DMS 273 (cell line): ENCODE results near the gene BLCAP.
A peak's percentile ranks its signal among the peaks of the same experiment; 100 is the strongest.

Experiments
- DNase-seq: peaks from one replicate; lab custom pipeline; 2025; ENCODE audit not compliant: unreplicated experiment; lab: John Stamatoyannopoulos, UW

BLCAP gene

DNA sequence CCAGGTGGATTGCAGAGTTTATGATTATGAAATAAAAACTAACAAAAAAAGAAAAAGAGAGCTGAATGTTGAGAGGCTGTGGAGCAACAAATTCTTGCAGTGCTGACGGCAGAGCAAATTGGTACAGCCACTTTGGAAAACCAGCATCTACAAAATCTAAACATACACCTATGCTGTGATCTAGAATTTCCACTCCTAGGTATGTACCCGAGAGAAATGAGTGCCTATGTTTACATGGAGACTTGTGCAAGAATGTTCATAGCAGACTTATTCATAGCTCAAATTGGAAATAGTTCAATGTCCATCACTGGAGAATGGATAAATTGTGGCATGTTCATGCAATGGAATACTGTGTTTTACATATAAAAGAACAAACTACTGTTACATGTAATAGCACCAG is 3.0 kb upstream of the BLCAP start:
- DNase-seq, result no peak

DNA sequence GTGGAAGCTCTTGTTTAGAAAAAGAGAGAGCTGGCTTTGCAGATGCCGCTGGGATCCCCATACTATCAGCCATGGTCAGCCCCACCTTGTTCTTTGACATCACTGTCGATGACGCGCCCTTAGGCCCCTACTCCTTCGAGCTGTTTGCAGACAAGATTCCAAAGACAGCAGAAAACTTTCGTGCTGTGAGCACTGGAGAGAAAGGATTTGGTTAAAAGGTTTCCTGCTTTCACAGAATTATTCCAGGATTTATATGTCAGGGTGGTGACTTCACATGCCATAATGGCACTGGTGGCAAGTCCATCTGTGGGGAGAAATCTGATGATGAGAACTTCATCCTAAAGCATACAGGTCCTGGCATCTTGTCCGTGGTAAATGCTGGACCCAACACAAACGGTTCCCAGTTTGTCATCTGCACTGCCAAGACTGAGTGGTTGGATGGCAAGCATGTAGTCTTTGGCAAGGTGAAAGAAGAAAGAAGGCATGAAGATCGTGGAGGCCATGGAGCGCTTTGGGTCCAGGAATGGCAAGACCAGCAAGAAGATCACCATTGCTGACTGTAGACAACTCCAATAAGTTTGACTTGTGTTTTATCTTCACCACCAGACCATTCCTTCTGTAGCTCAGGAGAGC is 2.4 kb upstream of the BLCAP start:
- no peak for DNase-seq

GRCh38 chr20:37529214-37529967 is 1.7 kb upstream of the BLCAP start:
- DNase-seq, result no peak

DNA sequence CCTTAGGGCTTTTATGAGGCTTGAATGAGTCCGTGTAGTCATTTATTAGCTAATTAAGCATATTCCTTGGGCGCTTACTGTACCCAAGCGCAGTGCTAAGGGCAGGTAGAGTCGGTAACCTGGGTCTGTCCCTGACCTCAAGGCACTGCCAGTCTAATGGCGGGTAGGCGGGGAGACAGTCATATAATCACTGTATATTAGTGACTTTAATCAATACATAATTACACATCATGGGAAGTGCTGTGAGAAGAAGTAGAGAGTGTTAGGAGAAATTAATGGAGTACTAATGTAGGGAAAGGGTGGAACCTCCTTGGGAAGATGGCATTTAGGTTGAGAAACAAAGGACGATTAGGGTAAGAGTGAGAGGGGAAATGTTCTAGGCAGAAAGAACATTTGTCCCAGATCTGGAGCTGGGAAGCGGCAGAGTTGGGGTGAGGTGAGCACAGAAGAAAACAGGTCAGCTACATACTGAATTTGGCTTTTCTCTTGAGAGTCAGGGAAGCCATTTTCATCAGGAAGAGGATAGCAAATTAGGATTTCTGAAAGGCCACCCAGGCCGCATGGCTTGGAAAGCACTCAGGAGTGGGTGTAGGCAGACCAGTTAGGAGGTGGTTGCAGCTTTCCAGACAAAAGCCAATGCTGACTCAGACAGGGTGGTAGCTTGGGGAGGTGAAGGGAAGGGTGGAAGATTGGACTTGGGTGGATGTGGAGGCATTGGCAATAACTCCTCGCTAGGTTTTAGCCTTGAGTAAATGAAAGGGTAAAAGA is 954 bp upstream of the BLCAP start:
- no peak for DNase-seq

DNA sequence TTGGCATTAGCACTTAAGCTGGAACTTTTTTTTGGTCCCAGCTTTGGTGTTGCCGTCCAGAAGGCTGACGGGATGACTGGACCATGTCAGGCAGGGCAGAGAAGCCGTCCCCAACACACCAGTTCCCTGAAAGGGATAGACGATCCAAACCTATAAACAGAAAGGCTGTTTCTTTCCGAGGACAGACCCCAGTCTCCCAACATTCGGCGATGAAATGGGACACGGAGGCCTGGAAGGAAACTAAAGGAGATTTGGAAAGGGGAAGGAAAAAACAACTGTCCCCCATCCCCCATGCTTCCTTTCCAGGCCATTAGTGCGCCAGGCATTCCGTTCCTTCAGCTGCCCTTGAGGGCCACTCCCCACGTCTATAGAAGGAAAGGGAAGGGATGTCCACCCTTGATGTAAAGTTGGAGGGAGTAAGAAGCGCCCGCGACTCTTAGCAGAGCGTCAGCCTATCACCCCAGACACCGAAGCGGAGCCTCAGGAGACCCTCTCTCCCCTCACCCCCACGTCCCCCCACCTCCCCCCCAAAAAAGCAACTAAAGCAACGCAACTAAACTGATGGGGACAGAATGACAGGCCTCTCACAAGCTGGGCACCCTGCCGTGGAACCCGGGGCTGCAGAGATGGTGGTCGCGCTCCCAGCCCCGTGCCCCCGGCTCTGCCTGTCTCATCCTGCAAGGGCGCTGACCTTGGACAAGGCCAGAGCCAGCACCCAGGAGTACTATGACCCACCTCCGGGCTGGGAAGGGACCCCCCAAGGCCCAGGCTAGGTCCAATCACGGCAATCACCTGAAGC is 638 bp downstream of the BLCAP start:
- peak; percentile 49 for DNase-seq

GRCh38 chr20:37526238-37526838 is 1.3 kb downstream of the BLCAP start:
- peak; percentile 74 for DNase-seq

DNA sequence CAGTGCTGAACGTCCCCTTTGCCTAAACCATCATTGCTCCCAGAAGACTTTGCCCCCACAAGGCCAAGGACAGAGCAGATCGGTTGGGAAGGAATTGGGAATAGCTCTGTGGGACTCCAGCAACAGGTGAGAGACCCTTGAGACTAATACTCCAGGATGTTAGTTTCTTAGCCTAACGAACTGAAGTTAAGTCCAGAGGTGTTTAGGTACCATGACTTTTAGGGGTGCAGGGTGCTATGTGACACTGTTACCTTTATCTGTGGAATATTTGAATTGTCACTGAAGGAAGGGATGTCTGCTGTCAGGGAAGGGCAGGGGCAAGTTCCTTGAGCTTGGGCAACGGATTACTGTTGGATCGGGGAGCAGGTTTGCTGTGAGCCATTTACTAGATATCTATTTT is 1.9 kb downstream of the BLCAP start:
- no peak for DNase-seq

DNA sequence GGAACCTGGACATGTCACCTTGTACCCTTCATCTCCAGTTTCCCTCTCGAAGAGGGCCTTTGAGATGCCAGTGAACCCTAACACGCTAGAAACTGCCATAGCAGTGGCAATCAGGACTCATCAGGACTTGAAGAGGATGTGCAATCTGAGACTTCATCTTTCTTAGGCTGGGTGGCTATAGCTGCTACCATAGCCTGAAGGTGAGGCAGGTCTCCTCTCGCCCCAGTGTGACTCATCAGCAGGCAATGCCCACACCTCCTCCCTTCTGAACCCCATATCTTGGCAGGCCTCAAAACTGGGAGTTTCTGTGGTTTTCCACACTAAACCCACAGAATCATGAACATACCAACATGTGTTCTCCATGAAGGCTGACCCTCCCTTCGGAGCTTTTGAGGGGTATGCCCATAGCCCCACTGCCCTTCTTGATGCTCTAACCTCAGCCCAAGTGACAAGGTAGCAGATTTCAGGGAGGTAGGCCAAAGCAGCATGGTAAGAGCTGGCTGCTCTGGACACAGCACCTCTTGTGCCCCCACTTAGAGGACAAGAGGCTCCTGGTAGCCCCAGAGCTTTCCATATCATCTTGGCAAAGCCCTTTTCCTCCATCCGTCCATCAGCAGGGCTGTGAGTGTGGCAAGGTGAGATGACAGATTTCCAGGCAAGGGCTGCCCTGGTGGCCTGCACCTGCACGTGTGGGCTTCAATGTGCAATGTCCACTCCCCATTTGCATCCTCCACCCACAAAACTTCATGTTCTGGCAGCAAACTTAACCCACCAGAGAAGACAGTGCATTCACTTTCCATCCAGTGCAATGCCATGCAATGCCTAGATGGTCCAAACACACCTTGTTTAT is 2.6 kb downstream of the BLCAP start:
- no peak for DNase-seq

GRCh38 chr20:37523911-37524700 is 3.6 kb downstream of the BLCAP start:
- no peak for DNase-seq

GRCh38 chr20:37523012-37523391 is 4.7 kb downstream of the BLCAP start:
- no peak for DNase-seq

GRCh38 chr20:37522260-37523011 is 5.2 kb downstream of the BLCAP start:
- no peak for DNase-seq

GRCh38 chr20:37521061-37521771 is 6.5 kb downstream of the BLCAP start, which contains the start of gene NNAT:
NNAT (plus strand) TSS chr20:37521250; CDS start chr20:37521332, 82 bp downstream.
- no peak for DNase-seq

DNA sequence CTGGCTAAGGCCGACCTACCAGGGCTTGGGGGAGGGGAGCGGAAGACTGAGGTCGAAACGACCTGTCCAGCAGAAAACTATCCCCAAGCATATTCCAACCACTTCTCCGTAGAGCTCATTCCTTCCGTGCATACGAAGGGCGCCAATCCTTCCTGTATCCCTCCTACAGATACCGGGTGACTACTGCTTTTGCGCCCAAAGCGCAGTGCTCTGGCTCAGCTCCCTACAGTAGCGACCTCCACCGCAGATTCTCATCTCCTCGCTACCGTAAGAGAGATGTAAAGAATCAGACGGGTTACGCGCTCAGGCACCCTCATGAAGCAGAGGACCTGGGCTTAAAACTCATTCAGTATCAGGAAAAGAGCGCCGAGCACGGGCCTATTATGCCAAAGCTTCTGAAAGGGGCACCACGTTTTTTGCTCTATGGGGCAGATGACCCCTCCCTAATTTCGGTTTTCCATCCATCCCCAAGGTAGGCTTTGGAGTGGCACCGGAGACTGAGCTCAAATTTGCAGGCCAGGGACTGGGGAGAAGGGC is 7.2 kb downstream of the BLCAP start:
- no peak for DNase-seq

DNA sequence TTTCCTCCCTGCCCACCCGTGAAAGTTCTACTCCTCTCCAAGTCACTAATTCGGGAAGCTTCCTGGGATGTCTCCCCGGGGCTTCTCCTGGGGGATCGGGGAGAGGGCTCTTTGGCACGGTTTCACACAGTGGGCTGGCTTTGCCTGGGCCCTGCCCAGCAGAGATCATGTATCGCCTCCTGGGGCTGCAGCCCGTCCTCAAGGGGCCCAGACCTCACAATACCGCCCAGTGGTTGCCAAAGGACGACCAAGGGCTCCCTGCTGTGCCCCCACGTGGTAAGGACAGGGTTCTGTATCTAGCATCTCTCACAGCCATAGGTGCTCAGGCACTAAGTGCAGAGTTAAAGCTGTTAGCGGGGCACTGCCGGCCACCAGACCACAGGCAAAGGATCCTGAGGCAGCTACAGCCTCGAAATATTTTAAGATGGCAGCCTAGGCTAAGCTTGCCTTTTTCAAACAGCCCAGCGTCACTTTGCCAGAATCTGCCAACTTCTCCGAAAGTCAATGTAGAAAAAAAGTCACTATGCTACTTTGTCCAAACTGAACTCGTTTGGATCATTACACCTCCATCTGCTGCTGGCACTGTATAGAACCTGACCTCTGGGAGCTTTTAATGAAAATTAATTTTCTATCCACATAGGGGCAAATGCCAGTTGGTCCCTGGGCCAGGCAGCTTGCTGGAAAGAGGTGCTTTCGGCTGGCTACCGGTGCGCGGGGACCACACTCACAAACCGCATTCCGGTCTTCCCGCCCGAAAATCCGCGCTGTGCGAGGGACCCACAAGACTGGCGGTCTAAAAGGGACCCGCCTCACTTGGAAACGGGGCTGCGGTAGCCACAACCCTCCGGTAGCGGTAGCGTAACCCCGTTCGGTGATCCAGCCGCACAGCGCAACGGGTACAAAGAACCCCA is 7.9 kb downstream of the BLCAP start:
- DNase-seq, result peak; percentile 88

DNA sequence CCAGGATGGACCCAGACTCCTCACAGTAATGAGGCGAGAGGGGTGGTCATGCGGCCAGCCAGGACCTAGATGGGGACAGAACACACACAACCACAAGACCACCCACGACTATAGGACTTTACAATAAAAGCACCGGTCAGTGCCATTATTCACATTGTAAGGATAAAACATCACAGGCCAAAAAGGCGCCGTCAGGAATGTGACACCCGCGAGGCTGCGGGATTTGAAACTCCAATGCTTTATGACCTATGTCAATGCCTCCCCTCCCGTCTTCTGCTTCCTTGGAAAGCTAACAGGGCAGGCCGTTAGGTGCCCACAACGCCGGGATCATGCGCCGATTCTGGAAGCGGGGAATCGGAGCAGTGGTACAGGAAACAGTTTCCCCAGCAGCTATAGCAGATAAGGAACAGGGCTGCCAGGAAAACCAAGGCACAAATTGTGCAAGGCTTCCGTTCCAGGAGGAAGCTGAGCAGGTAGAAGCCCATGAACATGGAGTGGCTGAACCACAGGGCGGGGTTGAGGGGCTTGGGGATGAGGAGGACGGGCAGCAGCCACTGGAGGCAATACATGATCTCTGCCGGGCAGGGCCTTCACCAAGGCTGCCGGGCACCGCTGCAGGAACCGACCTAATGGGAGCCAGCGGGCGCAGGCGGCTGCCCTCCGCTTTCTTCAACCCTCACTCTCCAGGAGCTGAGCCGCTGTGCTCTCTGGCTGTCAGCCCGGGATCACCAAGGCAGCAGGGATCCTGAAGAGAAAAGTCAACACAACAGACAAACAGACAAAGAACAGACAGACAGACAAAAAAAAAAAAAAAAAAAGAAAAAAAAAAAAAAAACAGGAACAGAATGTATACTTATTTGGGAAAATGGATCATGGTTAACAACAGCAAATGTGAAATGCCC is 8.8 kb downstream of the BLCAP start:
- DNase-seq, result peak; percentile 80
